ENCODE data around the gene LIN7C.
"Not testable (repeated sequence)": the region's sequence is repeated elsewhere in the genome, so short reads cannot be mapped to it uniquely, and the experiment has no call there.

Gene LIN7C

GRCh38 chr11:27468995-27469695, 37.4 kb downstream of the LIN7C start:
- DNase-seq = no peak

GRCh38 chr11:27468209-27468994, 38.2 kb downstream of the LIN7C start:
- no peak for DNase-seq

GRCh38 chr11:27467181-27467913, 39.2 kb downstream of the LIN7C start:
- no peak for DNase-seq

- DNase-seq = no peak
Observed at GRCh38 chr11:27466363-27466762, 40.2 kb downstream of the LIN7C start.

GRCh38 chr11:27465629-27466028, 40.9 kb downstream of the LIN7C start:
- no peak for DNase-seq

- DNase-seq = no peak
Observed at GRCh38 chr11:27464909-27465308, 41.7 kb downstream of the LIN7C start.

- no peak for DNase-seq
Observed at GRCh38 chr11:27464289-27464696, 42.3 kb downstream of the LIN7C start.

GRCh38 chr11:27462543-27462942, 44.0 kb downstream of the LIN7C start:
- no peak for DNase-seq

GRCh38 chr11:27460158-27460978, 46.2 kb downstream of the LIN7C start:
- DNase-seq = no peak

GRCh38 chr11:27459191-27459590, 47.4 kb downstream of the LIN7C start:
- no peak for DNase-seq

GRCh38 chr11:27458182-27458581, 48.4 kb downstream of the LIN7C start:
- no peak for DNase-seq

GRCh38 chr11:27456795-27457329, 49.7 kb downstream of the LIN7C start:
- no peak for DNase-seq

GRCh38 chr11:27456140-27456794, 50.3 kb downstream of the LIN7C start:
- no peak for DNase-seq

GRCh38 chr11:27455667-27456066, 50.9 kb downstream of the LIN7C start:
- no peak for DNase-seq

GRCh38 chr11:27453701-27454100, 52.9 kb downstream of the LIN7C start:
- no peak for DNase-seq

GRCh38 chr11:27452147-27452546, 54.4 kb downstream of the LIN7C start:
- DNase-seq = no peak

GRCh38 chr11:27451244-27451965, 55.2 kb downstream of the LIN7C start:
- no peak for DNase-seq

GRCh38 chr11:27448184-27448540, 58.4 kb downstream of the LIN7C start:
- not testable (repeated sequence) for DNase-seq

GRCh38 chr11:27447288-27448183, 59.0 kb downstream of the LIN7C start:
- no peak for DNase-seq

GRCh38 chr11:27445625-27446024, 60.9 kb downstream of the LIN7C start:
- no peak for DNase-seq

Measured in stimulated activated CD8-positive, alpha-beta memory T cell treated with anti-CD3 and anti-CD28 coated beads, Interleukin-4, amount 100 ng/mL, for 48 hours (primary cell).